CD4-positive, alpha-beta T cell treated with Interleukin-17A for 4 hours (primary cell): ENCODE data around the gene PML.
A peak's percentile ranks its signal among the peaks of the same experiment; 100 is the strongest.

ENCODE experiments used
- DNase-seq: peaks from one replicate; pipeline ENCODE4 v3.0.0-alpha.2; 2020; ENCODE audit warnings: mixed read lengths

PML gene

GRCh38 chr15:73986055-73986775 lies 8.3 kb upstream of the PML start:
- no peak for DNase-seq

- DNase-seq: no peak
Observed at GRCh38 chr15:73986776-73987056, 7.8 kb upstream of the PML start.

GRCh38 chr15:73987250-73987649 lies 7.3 kb upstream of the PML start:
- DNase-seq: no peak

- DNase-seq: no peak
Observed at GRCh38 chr15:73987681-73988444, 6.7 kb upstream of the PML start.

GRCh38 chr15:73988445-73988969 lies 6.0 kb upstream of the PML start:
- no peak for DNase-seq

GRCh38 chr15:73989001-73989798 lies 5.3 kb upstream of the PML start:
- DNase-seq: no peak

GRCh38 chr15:73990250-73991005 lies 4.1 kb upstream of the PML start:
- DNase-seq: no peak

GRCh38 chr15:73991260-73991659 lies 3.3 kb upstream of the PML start:
- DNase-seq: no peak

- DNase-seq: peak; percentile 96
Observed at GRCh38 chr15:73991726-73992593, 2.6 kb upstream of the PML start, which contains the start of gene STOML1. STOML1 (minus strand) TSS chr15:73992295; CDS start chr15:73992223, 72 bp downstream.

GRCh38 chr15:73992594-73992898 lies 2.0 kb upstream of the PML start:
- no peak for DNase-seq

- DNase-seq: no peak
Observed at GRCh38 chr15:73993211-73993994, 1.1 kb upstream of the PML start.

GRCh38 chr15:73994912-73995622 lies 551 bp downstream of the PML start:
- DNase-seq: peak; percentile 29

GRCh38 chr15:73996267-73996666 lies 1.8 kb downstream of the PML start:
- DNase-seq: no peak

- DNase-seq: no peak
Observed at GRCh38 chr15:73996939-73997338, 2.4 kb downstream of the PML start.

- DNase-seq: no peak
Observed at GRCh38 chr15:73997986-73998385, 3.5 kb downstream of the PML start.

- no peak for DNase-seq
Observed at GRCh38 chr15:74006774-74007639, 12.5 kb downstream of the PML start.

GRCh38 chr15:74007820-74008371 lies 13.4 kb downstream of the PML start:
- DNase-seq: peak; percentile 46

GRCh38 chr15:74008901-74009300 lies 14.4 kb downstream of the PML start:
- no peak for DNase-seq
